ENCODE data around the gene PRRC1. TPM values are rescaled to one million over a fixed set of nuclear protein-coding genes. Genes with fewer than 3 reads are reported as not detected.

PRRC1 gene
- total RNA-seq, 2 donors from 2014 or later, result 61.7 to 90.3 TPM

GRCh38 chr5:127571314-127572131, 54.1 kb downstream of the PRRC1 start:
- no peak overlapping the region for H3K4me3 ChIP-seq (ENCODE audit: low read length)
- H3K4me1 ChIP-seq (ENCODE audit: control insufficient read depth, insufficient read depth, low read length), result peaks cover 9% of the 10 kb centered on the region
- H3K36me3 ChIP-seq (ENCODE audit: control insufficient read depth, insufficient read depth, low read length), result no peaks in the 10 kb centered on the region
- no peak overlapping the region for H3K9ac ChIP-seq (ENCODE audit: extremely low read depth, low read length, poor library complexity, severe bottlenecking)
- no peak overlapping the region for H3K27ac Mint-ChIP-seq
- H3K4me1 Mint-ChIP-seq, result peaks cover 11% of the 10 kb centered on the region
- whole genome bisulfite sequencing, 2 experiments (ENCODE audit: insufficient coverage in 1 of 2, insufficient read length in 1 of 2), result 90 to 96% methylated on average over 2 to 3 of the region's 3 CpGs
- no peak overlapping the region for H3K4me3 Mint-ChIP-seq
- H3K36me3 Mint-ChIP-seq (ENCODE audit: low read depth), result peaks cover 4% of the 10 kb centered on the region
- no peak for TF ChIP-seq CTCF (conservative IDR thresholded peaks at IDR 0.05)
- H3K27me3 Mint-ChIP-seq (ENCODE audit: insufficient read depth), result peaks cover 26% of the 10 kb centered on the region
- peaks cover 14% of the 10 kb centered on the region for H3K9me3 Mint-ChIP-seq
- peaks cover 29% of the 10 kb centered on the region for H3K9me3 ChIP-seq (ENCODE audit: control insufficient read depth, low read length)
- DNase-seq, result no peak
- no peaks in the 10 kb centered on the region for H3K27me3 ChIP-seq (ENCODE audit: control insufficient read depth, insufficient read depth, low read length, poor library complexity, severe bottlenecking)
- no peak overlapping the region for H3K27ac ChIP-seq (ENCODE audit: low read depth, low read length)

GRCh38 chr5:127572930-127573329, 55.5 kb downstream of the PRRC1 start:
- Mint-ChIP-seq H3K27me3 (ENCODE audit: insufficient read depth) (peaks cover 26% of the 10 kb centered on the region), H3K4me3 (no peak overlapping the region), H3K4me1 (no peaks in the 10 kb centered on the region), H3K27ac (no peak overlapping the region), H3K9me3 (peaks cover 14% of the 10 kb centered on the region), H3K36me3 (ENCODE audit: low read depth) (peaks cover 4% of the 10 kb centered on the region)
- DNase-seq, result no peak
- H3K27me3 ChIP-seq (ENCODE audit: control insufficient read depth, insufficient read depth, low read length, poor library complexity, severe bottlenecking), result no peaks in the 10 kb centered on the region
- no peak overlapping the region for H3K9ac ChIP-seq (ENCODE audit: extremely low read depth, low read length, poor library complexity, severe bottlenecking)
- TF ChIP-seq CTCF (conservative IDR thresholded peaks at IDR 0.05), result peak; percentile 62
- no peak overlapping the region for H3K4me3 ChIP-seq (ENCODE audit: low read length)
- H3K4me1 ChIP-seq (ENCODE audit: control insufficient read depth, insufficient read depth, low read length), result no peaks in the 10 kb centered on the region
- WGBS, 2 experiments (ENCODE audit: insufficient coverage in 1 of 2, insufficient read length in 1 of 2), result 97 to 100% methylated on average over 1 to 2 of the region's 2 CpGs
- no peaks in the 10 kb centered on the region for H3K36me3 ChIP-seq (ENCODE audit: control insufficient read depth, insufficient read depth, low read length)
- peaks cover 33% of the 10 kb centered on the region for H3K9me3 ChIP-seq (ENCODE audit: control insufficient read depth, low read length)
- no peak overlapping the region for H3K27ac ChIP-seq (ENCODE audit: low read depth, low read length)

- H3K27me3 ChIP-seq (ENCODE audit: control insufficient read depth, insufficient read depth, low read length, poor library complexity, severe bottlenecking), result no peaks in the 10 kb centered on the region
- H3K4me3 Mint-ChIP-seq, result no peak overlapping the region
- peaks cover 4% of the 10 kb centered on the region for H3K9me3 Mint-ChIP-seq
- H3K9ac ChIP-seq (ENCODE audit: extremely low read depth, low read length, poor library complexity, severe bottlenecking), result no peak overlapping the region
- peaks cover 1% of the 10 kb centered on the region for H3K36me3 Mint-ChIP-seq (ENCODE audit: low read depth)
- TF ChIP-seq CTCF (conservative IDR thresholded peaks at IDR 0.05), result no peak
- no peak for DNase-seq
- peak overlapping the region; percentile 41 for H3K4me3 ChIP-seq (ENCODE audit: low read length)
- no peaks in the 10 kb centered on the region for H3K4me1 Mint-ChIP-seq
- no peak overlapping the region for H3K27ac Mint-ChIP-seq
- no peaks in the 10 kb centered on the region for H3K36me3 ChIP-seq (ENCODE audit: control insufficient read depth, insufficient read depth, low read length)
- WGBS, 2 experiments (ENCODE audit: insufficient coverage in 1 of 2, insufficient read length in 1 of 2), result 60 to 82% methylated on average over 2 to 5 of the region's 5 CpGs
- H3K27ac ChIP-seq (ENCODE audit: low read depth, low read length), result no peak overlapping the region
- H3K27me3 Mint-ChIP-seq (ENCODE audit: insufficient read depth), result peaks cover 15% of the 10 kb centered on the region
- H3K9me3 ChIP-seq (ENCODE audit: control insufficient read depth, low read length), result peaks cover 28% of the 10 kb centered on the region
- H3K4me1 ChIP-seq (ENCODE audit: control insufficient read depth, insufficient read depth, low read length), result no peaks in the 10 kb centered on the region
Measured at GRCh38 chr5:127574852-127575679, 57.6 kb downstream of the PRRC1 start.
